Measurements from ENCODE around the gene ADGRL1.

The ADGRL1 gene

DNA sequence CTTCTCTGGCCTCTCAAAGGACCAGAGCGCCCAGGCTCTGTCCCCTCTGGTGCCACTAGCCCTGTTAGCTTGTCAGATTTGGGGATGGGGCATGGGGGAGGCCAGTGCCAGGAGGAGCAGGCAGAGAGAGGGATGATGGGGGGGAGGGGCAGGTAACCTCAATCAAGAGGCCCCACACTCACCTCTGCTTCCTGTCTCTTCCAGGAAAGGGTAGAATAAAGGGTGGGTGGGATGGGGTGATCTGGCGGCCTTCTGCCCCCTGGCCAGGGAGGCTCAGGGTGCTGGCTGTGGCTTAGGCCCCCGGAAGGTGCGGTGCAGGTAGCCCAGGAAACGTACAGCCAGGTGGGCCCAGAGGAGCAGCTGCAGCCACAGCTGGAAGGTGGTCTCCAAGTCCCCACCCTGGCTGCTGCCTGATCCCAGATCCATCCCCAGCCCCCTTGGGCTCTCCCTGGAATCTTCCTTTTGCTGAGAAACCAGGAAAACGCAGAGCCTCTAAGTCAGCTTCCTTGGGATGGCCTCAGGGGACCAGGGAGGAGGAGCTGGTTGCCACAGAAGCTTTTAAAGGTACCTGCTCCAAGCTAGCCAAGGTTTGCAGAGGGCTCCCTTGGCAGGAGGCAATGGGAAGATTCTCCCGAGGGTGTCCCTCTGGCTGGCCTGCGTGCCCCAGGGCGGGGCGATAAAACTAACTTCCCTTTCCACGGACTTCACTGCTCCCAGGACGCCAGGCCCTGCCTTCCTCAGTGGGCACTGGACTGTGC, 93.7 kb downstream of the ADGRL1 start:
- Histone ChIP-seq H3K4me3 (ENCODE audit: low read length) (no peak overlapping the region), H3K27ac (ENCODE audit: low read depth, low read length) (no peak overlapping the region), H3K9me2 (replicated peaks; ENCODE audit: control insufficient read depth, low read length) (no peaks in the 10 kb centered on the region), H3K4me2 (ENCODE audit: low read length) (no peak overlapping the region), H3K4me1 (ENCODE audit: control insufficient read depth, low read length) (peaks cover 32% of the 10 kb centered on the region), H4K20me1 (ENCODE audit: control insufficient read depth, insufficient read depth, low read depth, low read length) (0 out of 2 replicates have a peak, but pooled peaks cover 5% of the 10 kb centered on the region), H3K27me3 (ENCODE audit: control insufficient read depth, low read length) (no peaks in the 10 kb centered on the region), H3F3A (ENCODE audit: control insufficient read depth, insufficient read depth) (peaks cover 4% of the 10 kb centered on the region; the same call in 1 of the 2 replicates), H3K36me3 (ENCODE audit: control insufficient read depth, low read length) (no peaks in the 10 kb centered on the region), H3K79me2 (ENCODE audit: control insufficient read depth, low read length) (peaks cover 36% of the 10 kb centered on the region), H3K9me3 (ENCODE audit: control insufficient read depth, insufficient read depth, low read length) (no peaks in the 10 kb centered on the region)
- TF ChIP-seq, protein P1, sequence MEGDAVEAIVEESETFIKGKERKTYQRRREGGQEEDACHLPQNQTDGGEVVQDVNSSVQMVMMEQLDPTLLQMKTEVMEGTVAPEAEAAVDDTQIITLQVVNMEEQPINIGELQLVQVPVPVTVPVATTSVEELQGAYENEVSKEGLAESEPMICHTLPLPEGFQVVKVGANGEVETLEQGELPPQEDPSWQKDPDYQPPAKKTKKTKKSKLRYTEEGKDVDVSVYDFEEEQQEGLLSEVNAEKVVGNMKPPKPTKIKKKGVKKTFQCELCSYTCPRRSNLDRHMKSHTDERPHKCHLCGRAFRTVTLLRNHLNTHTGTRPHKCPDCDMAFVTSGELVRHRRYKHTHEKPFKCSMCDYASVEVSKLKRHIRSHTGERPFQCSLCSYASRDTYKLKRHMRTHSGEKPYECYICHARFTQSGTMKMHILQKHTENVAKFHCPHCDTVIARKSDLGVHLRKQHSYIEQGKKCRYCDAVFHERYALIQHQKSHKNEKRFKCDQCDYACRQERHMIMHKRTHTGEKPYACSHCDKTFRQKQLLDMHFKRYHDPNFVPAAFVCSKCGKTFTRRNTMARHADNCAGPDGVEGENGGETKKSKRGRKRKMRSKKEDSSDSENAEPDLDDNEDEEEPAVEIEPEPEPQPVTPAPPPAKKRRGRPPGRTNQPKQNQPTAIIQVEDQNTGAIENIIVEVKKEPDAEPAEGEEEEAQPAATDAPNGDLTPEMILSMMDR (IDR thresholded peaks at IDR 0.05; ENCODE audit: low read depth, low read length, poor library complexity, severe bottlenecking), result no peak
- no peak for TF ChIP-seq EZH2phosphoT487 (IDR thresholded peaks at IDR 0.05; ENCODE audit: borderline replicate concordance, low read length)

DNA sequence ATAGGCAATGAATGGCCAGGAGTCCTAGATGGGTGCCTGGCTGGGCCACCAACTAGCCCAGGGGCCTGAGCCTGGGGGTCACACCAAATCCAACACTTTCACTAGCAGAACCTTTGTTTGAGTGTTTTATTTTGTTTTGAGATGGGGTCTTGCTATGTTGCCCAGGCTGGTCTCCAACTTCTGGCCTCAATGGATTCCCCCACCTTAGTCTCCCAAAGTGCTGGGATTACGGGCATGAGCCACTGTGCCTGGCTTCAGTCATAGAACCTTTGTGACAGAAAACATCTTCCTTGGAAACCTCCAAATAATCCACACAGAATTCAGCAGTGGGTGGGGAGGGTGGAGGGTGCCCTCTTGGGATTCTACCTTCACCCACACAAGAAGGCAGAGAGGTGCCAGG, 94.5 kb downstream of the ADGRL1 start:
- H3K4me3 ChIP-seq (ENCODE audit: low read length), result no peak overlapping the region
- H3K27ac ChIP-seq (ENCODE audit: low read depth, low read length), result no peak overlapping the region
- H3K36me3 ChIP-seq (ENCODE audit: control insufficient read depth, low read length), result no peaks in the 10 kb centered on the region
- 0 out of 2 replicates have a peak, but pooled peaks cover 5% of the 10 kb centered on the region for H4K20me1 ChIP-seq (ENCODE audit: control insufficient read depth, insufficient read depth, low read depth, low read length)
- H3K4me1 ChIP-seq (ENCODE audit: control insufficient read depth, low read length), result peaks cover 26% of the 10 kb centered on the region
- no peaks in the 10 kb centered on the region for H3K9me3 ChIP-seq (ENCODE audit: control insufficient read depth, insufficient read depth, low read length)
- peaks cover 28% of the 10 kb centered on the region for H3K79me2 ChIP-seq (ENCODE audit: control insufficient read depth, low read length)
- H3K27me3 ChIP-seq (ENCODE audit: control insufficient read depth, low read length), result no peaks in the 10 kb centered on the region
- H3F3A ChIP-seq (ENCODE audit: control insufficient read depth, insufficient read depth), result peaks cover 4% of the 10 kb centered on the region; the same call in 1 of the 2 replicates
- H3K9me2 ChIP-seq (replicated peaks; ENCODE audit: control insufficient read depth, low read length), result no peaks in the 10 kb centered on the region
- TF ChIP-seq, protein P1 (IDR thresholded peaks at IDR 0.05; ENCODE audit: low read depth, low read length, poor library complexity, severe bottlenecking), result no peak
- no peak for TF ChIP-seq EZH2phosphoT487 (IDR thresholded peaks at IDR 0.05; ENCODE audit: borderline replicate concordance, low read length)
- H3K4me2 ChIP-seq (ENCODE audit: low read length), result no peak overlapping the region

DNA sequence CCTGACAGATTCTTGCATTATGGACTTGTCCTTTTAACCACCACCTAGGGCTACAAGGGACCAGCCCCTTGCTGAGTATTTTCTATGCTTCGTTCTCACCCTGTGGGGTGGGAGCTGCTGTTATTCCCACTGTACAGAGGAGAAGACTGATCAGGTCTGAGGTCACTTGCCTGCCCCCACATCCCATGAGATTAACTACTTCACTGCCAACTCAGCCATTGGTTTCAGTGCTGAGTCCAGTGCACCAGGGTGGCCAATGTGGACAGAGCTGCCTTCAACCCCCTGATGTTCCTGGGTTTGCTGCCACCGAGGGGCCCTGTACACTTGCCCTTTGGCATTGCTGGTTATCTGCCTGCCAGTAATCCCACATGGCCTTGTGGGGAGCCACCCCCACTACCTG, 95.3 kb downstream of the ADGRL1 start:
- Histone ChIP-seq H3K36me3 (ENCODE audit: control insufficient read depth, low read length) (peaks cover 4% of the 10 kb centered on the region; the same call in 1 of the 2 replicates), H3K9me2 (replicated peaks; ENCODE audit: control insufficient read depth, low read length) (no peaks in the 10 kb centered on the region), H4K20me1 (ENCODE audit: control insufficient read depth, insufficient read depth, low read depth, low read length) (0 out of 2 replicates have a peak, but pooled peaks cover 5% of the 10 kb centered on the region), H3K4me2 (ENCODE audit: low read length) (no peak overlapping the region), H3K9me3 (ENCODE audit: control insufficient read depth, insufficient read depth, low read length) (no peaks in the 10 kb centered on the region), H3K27ac (ENCODE audit: low read depth, low read length) (no peak overlapping the region), H3K4me3 (ENCODE audit: low read length) (no peak overlapping the region), H3K79me2 (ENCODE audit: control insufficient read depth, low read length) (peaks cover 20% of the 10 kb centered on the region), H3F3A (ENCODE audit: control insufficient read depth, insufficient read depth) (peaks cover 4% of the 10 kb centered on the region; the same call in 1 of the 2 replicates), H3K27me3 (ENCODE audit: control insufficient read depth, low read length) (no peaks in the 10 kb centered on the region), H3K4me1 (ENCODE audit: control insufficient read depth, low read length) (peaks cover 18% of the 10 kb centered on the region)
- TF ChIP-seq, protein P1 (IDR thresholded peaks at IDR 0.05; ENCODE audit: low read depth, low read length, poor library complexity, severe bottlenecking), result no peak
- TF ChIP-seq EZH2phosphoT487 (IDR thresholded peaks at IDR 0.05; ENCODE audit: borderline replicate concordance, low read length), result no peak

Measured in DOHH2 (cell line).